ENCODE measurements around the gene ASTN2.

GRCh38 chr9:117317192-117317591 is 97.7 kb downstream of the ASTN2 start:
- TF ChIP-seq TCF7L2 (IDR thresholded peaks at IDR 0.05; ENCODE audit: borderline replicate concordance, extremely low read depth, insufficient read depth, insufficient read length) (no peak), CTCF (IDR thresholded peaks at IDR 0.05 in 2 of 3, conservative IDR thresholded peaks at IDR 0.05 in 1 of 3; ENCODE audit: borderline replicate concordance in 1 of 3, insufficient read depth in 1 of 3, low read depth in 2 of 3, low read length in 2 of 3) (no peak), POLR2A (IDR thresholded peaks at IDR 0.05; ENCODE audit: borderline replicate concordance, extremely low read depth, insufficient read depth, insufficient read length) (no peak)
